Mesothelial cell of epicardium (in vitro differentiated cells): ENCODE measurements around the gene PARD3. TPM values are rescaled to one million over a fixed set of nuclear protein-coding genes. Genes with fewer than 3 reads are reported as not detected.

Experiments
- DNase-seq, 2 experiments: peaks; one replicate each; pipeline ENCODE4 v3.0.0; 2021; ENCODE audit warnings: low spot score in 2 of 2; ENCODE audit not compliant: unreplicated experiment in 2 of 2
- H3K27ac Mint-ChIP-seq: 2 replicates; pipeline ENCODE4 v1.8.0; 2021; ENCODE audit warnings: mixed read lengths
- H3K27me3 Mint-ChIP-seq: 2 replicates; pipeline ENCODE4 v1.8.0; 2021; ENCODE audit warnings: low read depth, mixed read lengths
- H3K36me3 Mint-ChIP-seq: 2 replicates; pipeline ENCODE4 v1.8.0; 2021; ENCODE audit warnings: mixed read lengths
- H3K4me1 Mint-ChIP-seq: 2 replicates; pipeline ENCODE4 v1.8.0; 2021; ENCODE audit warnings: mixed read lengths
- H3K4me3 Mint-ChIP-seq: 2 replicates; pipeline ENCODE4 v1.8.0; 2021; ENCODE audit warnings: mild to moderate bottlenecking, moderate library complexity, mixed read lengths
- H3K9me3 Mint-ChIP-seq: 2 replicates; pipeline ENCODE4 v1.8.0; 2021; ENCODE audit warnings: mixed read lengths
- CTCF ChIP-seq: fragments of 200-600 bp; sonication (generic); IDR thresholded peaks from one replicate; pipeline ENCODE4 v1.5.0; 2021; ENCODE audit warnings: antibody characterized with exemption; ENCODE audit not compliant: unreplicated experiment
- total RNA-seq: library from RNA; stranded (reverse); gene quantifications from 3 replicates; pipeline ENCODE4 v1.2.1, GENCODE V29; 2021

Gene PARD3
- total RNA-seq, 1 donor from 2014 or later: 73.2 TPM

DNA sequence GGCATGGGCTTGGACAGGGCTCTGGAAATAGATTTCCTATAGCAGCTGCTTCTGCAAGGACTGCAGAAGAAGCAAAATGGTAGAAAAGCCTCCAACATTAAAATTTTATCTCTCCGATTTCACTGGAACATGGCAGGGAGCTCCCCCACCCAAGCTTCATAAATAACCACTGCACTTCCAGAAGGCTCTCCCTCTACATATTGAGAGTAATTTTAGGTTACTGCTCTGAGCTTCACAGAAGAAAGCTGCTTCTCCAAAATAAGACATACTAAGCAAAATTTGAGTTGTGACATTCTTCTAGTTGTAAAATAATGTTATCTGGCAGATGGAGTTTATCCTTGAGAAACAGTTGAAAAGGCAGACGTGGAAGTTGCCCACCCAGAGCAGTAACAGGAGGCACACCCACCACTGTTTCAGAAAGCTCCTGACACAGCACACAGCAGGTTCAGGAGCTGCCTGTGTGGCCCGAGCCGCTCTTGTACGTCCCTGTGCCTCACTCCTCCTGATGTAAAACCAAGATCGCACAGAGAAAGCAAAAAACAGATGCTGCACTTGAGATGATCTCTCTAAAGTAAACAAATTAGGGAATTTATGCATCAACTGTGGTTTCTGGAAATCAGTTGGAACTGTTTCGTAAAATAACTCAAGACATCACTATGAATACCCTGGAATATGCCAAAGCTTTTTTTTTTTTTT lies 621.0 kb downstream of the PARD3 start:
- peaks cover 44% of the 10 kb centered on the region for H3K4me1 Mint-ChIP-seq
- H3K36me3 Mint-ChIP-seq: peaks cover 6% of the 10 kb centered on the region
- no peak overlapping the region for H3K4me3 Mint-ChIP-seq
- DNase-seq: no peak
- TF ChIP-seq CTCF: no peak
- no peaks in the 10 kb centered on the region for H3K9me3 Mint-ChIP-seq
- no peaks in the 10 kb centered on the region for H3K27me3 Mint-ChIP-seq
- H3K27ac Mint-ChIP-seq: peak overlapping the region; percentile 16

DNA sequence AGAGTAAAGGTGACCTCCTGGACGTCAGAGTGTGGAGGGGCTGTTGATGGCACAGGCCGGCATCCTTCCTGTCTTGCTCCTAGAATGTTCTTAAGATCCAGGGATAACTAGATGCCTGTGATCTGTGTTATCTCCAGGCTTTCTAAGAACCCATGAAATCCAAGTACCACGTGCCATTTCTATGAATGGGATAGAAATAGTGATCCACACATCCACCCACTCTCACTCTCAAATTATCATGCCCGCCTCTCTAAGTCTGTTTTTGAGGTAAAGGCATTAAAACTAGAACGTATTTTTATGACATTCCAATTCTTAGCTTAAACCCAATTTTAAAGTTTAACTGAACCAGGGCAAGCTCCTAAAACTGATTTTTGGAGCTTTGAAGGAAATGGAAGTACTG lies 622.5 kb downstream of the PARD3 start:
- peaks cover 51% of the 10 kb centered on the region for H3K4me1 Mint-ChIP-seq
- DNase-seq: no peak
- H3K9me3 Mint-ChIP-seq: no peaks in the 10 kb centered on the region
- no peak overlapping the region for H3K4me3 Mint-ChIP-seq
- H3K36me3 Mint-ChIP-seq: peaks cover 8% of the 10 kb centered on the region
- TF ChIP-seq CTCF: no peak
- H3K27ac Mint-ChIP-seq: no peak overlapping the region
- no peaks in the 10 kb centered on the region for H3K27me3 Mint-ChIP-seq

DNA sequence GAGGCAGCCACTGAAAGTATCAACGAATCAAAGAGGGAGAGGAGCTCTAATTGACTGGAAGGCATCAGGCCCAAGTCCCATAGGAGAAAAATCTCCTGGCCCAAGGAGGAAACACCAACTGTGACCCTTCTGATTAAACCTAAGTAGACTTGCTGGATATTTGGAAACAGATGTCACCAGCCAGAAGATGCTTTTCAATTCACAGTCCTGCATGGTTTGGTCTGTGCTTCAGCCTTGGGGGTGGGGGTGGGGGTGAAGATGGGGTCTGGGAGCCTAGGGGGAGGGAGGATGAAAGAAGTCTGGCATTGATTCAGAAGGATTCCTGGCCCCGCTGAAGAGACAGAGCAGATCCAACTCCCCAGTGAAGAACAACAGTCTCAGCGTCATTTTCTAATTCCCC lies 623.7 kb downstream of the PARD3 start:
- no peak for TF ChIP-seq CTCF
- peak overlapping the region; percentile 84 for H3K27ac Mint-ChIP-seq
- peaks cover 63% of the 10 kb centered on the region for H3K4me1 Mint-ChIP-seq
- H3K27me3 Mint-ChIP-seq: no peaks in the 10 kb centered on the region
- peaks cover 1% of the 10 kb centered on the region for H3K36me3 Mint-ChIP-seq
- no peaks in the 10 kb centered on the region for H3K9me3 Mint-ChIP-seq
- H3K4me3 Mint-ChIP-seq: no peak overlapping the region
- no peak for DNase-seq

- no peak for DNase-seq
- H3K4me1 Mint-ChIP-seq: peaks cover 69% of the 10 kb centered on the region
- peaks cover 1% of the 10 kb centered on the region for H3K36me3 Mint-ChIP-seq
- H3K27ac Mint-ChIP-seq: peak overlapping the region; percentile 52
- no peak overlapping the region for H3K4me3 Mint-ChIP-seq
- no peak for TF ChIP-seq CTCF
- no peaks in the 10 kb centered on the region for H3K9me3 Mint-ChIP-seq
- no peaks in the 10 kb centered on the region for H3K27me3 Mint-ChIP-seq
Measured at GRCh38 chr10:34190580-34190979, 624.5 kb downstream of the PARD3 start.

GRCh38 chr10:34189830-34190229 lies 625.3 kb downstream of the PARD3 start:
- no peaks in the 10 kb centered on the region for H3K9me3 Mint-ChIP-seq
- DNase-seq: no peak
- H3K27ac Mint-ChIP-seq: no peak overlapping the region
- peaks cover 1% of the 10 kb centered on the region for H3K36me3 Mint-ChIP-seq
- no peak for TF ChIP-seq CTCF
- H3K27me3 Mint-ChIP-seq: no peaks in the 10 kb centered on the region
- peaks cover 69% of the 10 kb centered on the region for H3K4me1 Mint-ChIP-seq
- H3K4me3 Mint-ChIP-seq: no peak overlapping the region
